Motor neuron (in vitro differentiated cells): ENCODE measurements around the gene MDN1. TPM values are rescaled to one million over a fixed set of nuclear protein-coding genes. Genes with fewer than 3 reads are reported as not detected.

ENCODE experiments used
- ATAC-seq, 8 experiments: fragments of 200-7000 bp; cut with Tn5 transposase; replicated peaks in 6 of 8; 2 replicates each; pipeline ENCODE4 v1.8.0; 2021; ENCODE audit warnings: mild to moderate bottlenecking in 8 of 8, moderate library complexity in 8 of 8
- H3K27ac ChIP-seq, 2 donors: fragments of 250-450 bp; sonication (Bioruptor Pico); 2 replicates each; pipeline ENCODE4 v1.9.0; 2021; ENCODE audit warnings: antibody characterized with exemption in 2 of 2, mild to moderate bottlenecking in 2 of 2, moderate library complexity in 1 of 2
- H3K4me1 ChIP-seq, 2 donors: fragments of 250-450 bp; sonication (Bioruptor Pico); replicated peaks in 1 of 2; 2 replicates each; pipeline ENCODE4 v1.6.1; 2021; ENCODE audit warnings: antibody characterized with exemption in 2 of 2, mild to moderate bottlenecking in 2 of 2, moderate library complexity in 1 of 2
- H3K4me3 ChIP-seq, 5 donors: fragments of 250-450 bp; sonication (Bioruptor Pico); 2 replicates each; pipeline ENCODE4 v1.9.0; 2021; ENCODE audit warnings: antibody characterized with exemption in 5 of 5, mild to moderate bottlenecking in 5 of 5, moderate library complexity in 4 of 5
- WGBS, 10 experiments: fragments of 450-650 bp; shearing (Covaris generic); methylation state at CpG; one replicate each; pipeline ENCODE4 v1.0.0; 2022; 5-methylcytosine and 5-hydroxymethylcytosine counted together
- in situ Hi-C, 9 experiments: fragments of 400-800 bp; cut with MboI; loops; one replicate each; pipeline ENCODE4 v1.15.0; 2021; ENCODE audit warnings: low sequenced_read_pairs in 9 of 9, low pct_unique_long_range_greater_than_20kb in 2 of 9; ENCODE audit not compliant: unreplicated experiment in 9 of 9
- total RNA-seq, 8 experiments: library from RNA; unstranded; fragments of 300-600 nt; gene quantifications; 2 replicates each; pipeline versions ENCODE4 v1.2.3 to v1.2.4, GENCODE V29; 2022

MDN1 gene
- total RNA-seq, 8 experiments from 2014 or later, result 14.2 to 78.7 (median 24.6) TPM

GRCh38 chr6:89618026-89618425 is 201.6 kb downstream of the MDN1 start:
- H3K4me1 ChIP-seq, result no peaks in the 10 kb centered on the region
- in situ Hi-C loops, result loop anchor here in 3 of 9 experiments (25.0 kb wide), 1 partner anchor 181 kb away; the partner anchor contains the start of gene ANKRD6 (in 3 of the 3)
- H3K4me3 ChIP-seq, result no peak overlapping the region
- no peak overlapping the region for H3K27ac ChIP-seq
- no peak for ATAC-seq
- WGBS, 10 experiments, result 84 to 100% (median 99%) methylated on average over 1 to 5 of the region's 6 CpGs; no CpG with 5 or more reads in 4 of the 10 experiments

- in situ Hi-C loops, result loop anchor here in 3 of 9 experiments (25.0 kb wide), 1 partner anchor 179 kb away; the partner anchor contains the start of gene ANKRD6 (in 3 of the 3)
- no peak overlapping the region for H3K27ac ChIP-seq
- no peak overlapping the region for H3K4me3 ChIP-seq
- ATAC-seq, result no peak
- WGBS, 10 experiments, result 0 to 100% (median 93%) methylated on average over 1 to 2 of the region's 5 CpGs; no CpG with 5 or more reads in 7 of the 10 experiments
- no peaks in the 10 kb centered on the region for H3K4me1 ChIP-seq
These were observed 203.1 kb downstream of the MDN1 start for GRCh38 chr6:89616531-89616930.

- no peak overlapping the region for H3K4me3 ChIP-seq
- WGBS, 10 experiments, result 29 to 100% (median 85%) methylated on average over 1 to 5 of the region's 5 CpGs; no CpG with 5 or more reads in 4 of the 10 experiments
- no peak for ATAC-seq
- no peaks in the 10 kb centered on the region for H3K4me1 ChIP-seq
- H3K27ac ChIP-seq, result no peak overlapping the region
- in situ Hi-C loops, result loop anchor here in 3 of 9 experiments (25.0 kb wide), 1 partner anchor 179 kb away; the partner anchor contains the start of gene ANKRD6 (in 3 of the 3)
These were observed 203.7 kb downstream of the MDN1 start for GRCh38 chr6:89615882-89616281.

- ATAC-seq, result no peak
- Histone ChIP-seq H3K27ac (no peak overlapping the region), H3K4me1 (no peaks in the 10 kb centered on the region), H3K4me3 (no peak overlapping the region)
- in situ Hi-C loops, result loop anchor here in 3 of 9 experiments (25.0 kb wide), 1 partner anchor 176 kb away; the partner anchor contains the start of gene ANKRD6 (in 3 of the 3)
- 56 to 100% (median 92%) methylated on average over 2 to 5 of the region's 5 CpGs; no CpG with 5 or more reads in 6 of the 10 experiments for WGBS, 10 experiments
These were observed 205.8 kb downstream of the MDN1 start for GRCh38 chr6:89613790-89614189.

GRCh38 chr6:89612121-89612520 is 207.5 kb downstream of the MDN1 start:
- Histone ChIP-seq H3K27ac (no peak overlapping the region), H3K4me1 (no peaks in the 10 kb centered on the region), H3K4me3 (no peak overlapping the region)
- no peak for ATAC-seq
- in situ Hi-C loops, result loop anchor here in 3 of 9 experiments (25.0 kb wide), 1 partner anchor 175 kb away; the partner anchor contains the start of gene ANKRD6 (in 3 of the 3)
- 59 to 100% (median 84%) methylated on average over 3 to 12 of the region's 12 CpGs; no CpG with 5 or more reads in 1 of the 10 experiments for WGBS, 10 experiments

- no peaks in the 10 kb centered on the region for H3K4me1 ChIP-seq
- H3K27ac ChIP-seq, result no peak overlapping the region
- in situ Hi-C loops, result loop anchor here in 3 of 9 experiments (25.0 kb wide), 1 partner anchor 174 kb away; the partner anchor contains the start of gene ANKRD6 (in 3 of the 3)
- H3K4me3 ChIP-seq, result no peak overlapping the region
- ATAC-seq, result no peak
These were observed 207.9 kb downstream of the MDN1 start for GRCh38 chr6:89611666-89612065.

- WGBS, 10 experiments, result 19 to 100% (median 68%) methylated on average over 1 to 9 of the region's 11 CpGs
- peak in 6 of 8 experiments; percentile 26 to 96 (median 62) for ATAC-seq
- in situ Hi-C loops, result loop anchor here in 3 of 9 experiments (25.0 kb wide), 1 partner anchor 173 kb away; the partner anchor contains the start of gene ANKRD6 (in 3 of the 3)
- no peaks in the 10 kb centered on the region for H3K4me1 ChIP-seq
- no peak overlapping the region for H3K27ac ChIP-seq
- H3K4me3 ChIP-seq, result no peak overlapping the region
These were observed 209.4 kb downstream of the MDN1 start for GRCh38 chr6:89610149-89610642.

GRCh38 chr6:89605861-89606260 is 213.7 kb downstream of the MDN1 start:
- in situ Hi-C loops, result loop anchor here in 3 of 9 experiments (25.0 kb wide), 1 partner anchor 169 kb away; the partner anchor contains the start of gene ANKRD6 (in 3 of the 3)
- peaks cover 0 to 4% of the 10 kb centered on the region in 2 donors for H3K4me1 ChIP-seq
- 60 to 100% (median 83%) methylated on average over 1 to 4 of the region's 5 CpGs; no CpG with 5 or more reads in 3 of the 10 experiments for WGBS, 10 experiments
- ATAC-seq, result no peak
- no peak overlapping the region for H3K27ac ChIP-seq
- no peak overlapping the region for H3K4me3 ChIP-seq

- H3K4me1 ChIP-seq, result peaks cover 0 to 4% of the 10 kb centered on the region in 2 donors
- in situ Hi-C loops, result loop anchor here in 3 of 9 experiments (25.0 kb wide), 1 partner anchor 167 kb away; the partner anchor contains the start of gene ANKRD6 (in 3 of the 3)
- ATAC-seq, result no peak
- no peak overlapping the region for H3K4me3 ChIP-seq
- 72% methylated on average over 2 of the region's 5 CpGs; no CpG with 5 or more reads in 9 of the 10 experiments for WGBS, 10 experiments
- H3K27ac ChIP-seq, result no peak overlapping the region
These were observed 214.9 kb downstream of the MDN1 start for GRCh38 chr6:89604653-89605052.

GRCh38 chr6:89602166-89602565 is 217.4 kb downstream of the MDN1 start:
- Histone ChIP-seq H3K4me1 (peaks cover 5 to 12% of the 10 kb centered on the region in 2 donors), H3K27ac (no peak overlapping the region), H3K4me3 (no peak overlapping the region)
- WGBS, 10 experiments, result 66 to 100% (median 87%) methylated on average over 2 to 4 of the region's 6 CpGs; no CpG with 5 or more reads in 4 of the 10 experiments
- ATAC-seq, result no peak
- in situ Hi-C loops, result loop anchor here in 3 of 9 experiments (25.0 kb wide), 1 partner anchor 165 kb away; the partner anchor contains the start of gene ANKRD6 (in 3 of the 3)

GRCh38 chr6:89599727-89600126 is 219.9 kb downstream of the MDN1 start:
- ATAC-seq, result no peak
- Histone ChIP-seq H3K4me3 (no peak overlapping the region), H3K4me1 (peaks cover 5 to 12% of the 10 kb centered on the region in 2 donors), H3K27ac (no peak overlapping the region)
- in situ Hi-C loops, result loop anchor here in 5 of 9 experiments (10.0 to 25.0 kb wide), 2 partner anchors 162 to 165 kb away; partner anchors contain the start of gene ANKRD6 (in 5 of the 5)
- WGBS, 10 experiments, result 67 to 97% (median 81%) methylated on average over 3 to 7 of the region's 7 CpGs; no CpG with 5 or more reads in 4 of the 10 experiments

GRCh38 chr6:89597988-89598387 is 221.6 kb downstream of the MDN1 start:
- in situ Hi-C loops, result loop anchor here in 2 of 9 experiments (10.0 kb wide), 1 partner anchor 163 kb away; the partner anchor contains the start of gene ANKRD6 (in 2 of the 2)
- Histone ChIP-seq H3K27ac (peak overlapping the region in 1 of 2 donors; percentile 32), H3K4me3 (peak overlapping the region in 3 of 5 donors; percentile 16 to 35 (median 34)), H3K4me1 (peaks cover 5 to 12% of the 10 kb centered on the region in 2 donors)
- WGBS, 10 experiments, result 0 to 100% (median 28%) methylated on average over 1 to 3 of the region's 3 CpGs; no CpG with 5 or more reads in 2 of the 10 experiments
- peak; percentile 84 to 99 (median 97) for ATAC-seq

GRCh38 chr6:89597372-89597771 is 222.2 kb downstream of the MDN1 start:
- in situ Hi-C loops, result loop anchor here in 2 of 9 experiments (10.0 kb wide), 1 partner anchor 163 kb away; the partner anchor contains the start of gene ANKRD6 (in 2 of the 2)
- Histone ChIP-seq H3K4me3 (no peak overlapping the region), H3K4me1 (peaks cover 5 to 11% of the 10 kb centered on the region in 2 donors), H3K27ac (no peak overlapping the region)
- WGBS, 10 experiments, result 0 to 100% (median 45%) methylated on average over 1 to 2 of the region's 2 CpGs; no CpG with 5 or more reads in 1 of the 10 experiments
- no peak for ATAC-seq
